Measurements from ENCODE around the gene PCSK9.

PCSK9 gene

DNA sequence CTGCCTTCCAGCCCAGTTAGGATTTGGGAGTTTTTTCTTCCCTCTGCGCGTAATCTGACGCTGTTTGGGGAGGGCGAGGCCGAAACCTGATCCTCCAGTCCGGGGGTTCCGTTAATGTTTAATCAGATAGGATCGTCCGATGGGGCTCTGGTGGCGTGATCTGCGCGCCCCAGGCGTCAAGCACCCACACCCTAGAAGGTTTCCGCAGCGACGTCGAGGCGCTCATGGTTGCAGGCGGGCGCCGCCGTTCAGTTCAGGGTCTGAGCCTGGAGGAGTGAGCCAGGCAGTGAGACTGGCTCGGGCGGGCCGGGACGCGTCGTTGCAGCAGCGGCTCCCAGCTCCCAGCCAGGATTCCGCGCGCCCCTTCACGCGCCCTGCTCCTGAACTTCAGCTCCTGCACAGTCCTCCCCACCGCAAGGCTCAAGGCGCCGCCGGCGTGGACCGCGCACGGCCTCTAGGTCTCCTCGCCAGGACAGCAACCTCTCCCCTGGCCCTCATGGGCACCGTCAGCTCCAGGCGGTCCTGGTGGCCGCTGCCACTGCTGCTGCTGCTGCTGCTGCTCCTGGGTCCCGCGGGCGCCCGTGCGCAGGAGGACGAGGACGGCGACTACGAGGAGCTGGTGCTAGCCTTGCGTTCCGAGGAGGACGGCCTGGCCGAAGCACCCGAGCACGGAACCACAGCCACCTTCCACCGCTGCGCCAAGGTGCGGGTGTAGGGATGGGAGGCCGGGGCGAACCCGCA, at the start of gene PCSK9:
TSS of gene PCSK9 (plus strand) at position 207 of the 741 bp plus-strand sequence. CDS start at position 497, 290 bp downstream.
- DNase-seq (ENCODE audit: low read depth in 2 of 2) = no peak

GRCh38 chr1:54989968-54990810, 49.2 kb upstream of the PCSK9 start:
- no peak for DNase-seq (ENCODE audit: low read depth in 2 of 2)

DNA sequence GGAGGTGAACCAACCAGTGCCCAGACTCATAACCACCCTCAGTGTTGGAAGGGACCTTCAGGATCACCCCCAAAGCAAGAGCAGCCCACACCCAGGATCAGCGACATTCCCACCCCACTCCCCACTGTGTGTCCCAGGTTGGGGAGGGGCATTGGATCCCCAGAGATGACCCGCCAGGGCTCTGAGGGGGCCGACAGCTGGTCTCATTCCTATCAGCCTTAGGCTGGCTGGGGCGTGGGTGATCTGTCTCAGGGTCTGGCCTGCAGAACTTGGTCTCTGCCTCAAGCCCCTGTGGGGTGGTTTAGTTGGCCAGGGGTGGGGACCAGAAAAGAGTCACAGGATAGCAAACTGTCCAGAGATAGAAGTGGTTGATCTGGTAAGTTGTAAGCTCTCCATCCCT, 48.4 kb upstream of the PCSK9 start:
- no peak for DNase-seq (ENCODE audit: low read depth in 2 of 2)

- DNase-seq (ENCODE audit: low read depth in 2 of 2) = no peak
Observed at GRCh38 chr1:54991939-54992338, 47.4 kb upstream of the PCSK9 start.

GRCh38 chr1:54993140-54993539, 46.2 kb upstream of the PCSK9 start:
- no peak for DNase-seq (ENCODE audit: low read depth in 2 of 2)

- no peak for DNase-seq (ENCODE audit: low read depth in 2 of 2)
Observed at GRCh38 chr1:54994355-54994990, 44.9 kb upstream of the PCSK9 start.

DNA sequence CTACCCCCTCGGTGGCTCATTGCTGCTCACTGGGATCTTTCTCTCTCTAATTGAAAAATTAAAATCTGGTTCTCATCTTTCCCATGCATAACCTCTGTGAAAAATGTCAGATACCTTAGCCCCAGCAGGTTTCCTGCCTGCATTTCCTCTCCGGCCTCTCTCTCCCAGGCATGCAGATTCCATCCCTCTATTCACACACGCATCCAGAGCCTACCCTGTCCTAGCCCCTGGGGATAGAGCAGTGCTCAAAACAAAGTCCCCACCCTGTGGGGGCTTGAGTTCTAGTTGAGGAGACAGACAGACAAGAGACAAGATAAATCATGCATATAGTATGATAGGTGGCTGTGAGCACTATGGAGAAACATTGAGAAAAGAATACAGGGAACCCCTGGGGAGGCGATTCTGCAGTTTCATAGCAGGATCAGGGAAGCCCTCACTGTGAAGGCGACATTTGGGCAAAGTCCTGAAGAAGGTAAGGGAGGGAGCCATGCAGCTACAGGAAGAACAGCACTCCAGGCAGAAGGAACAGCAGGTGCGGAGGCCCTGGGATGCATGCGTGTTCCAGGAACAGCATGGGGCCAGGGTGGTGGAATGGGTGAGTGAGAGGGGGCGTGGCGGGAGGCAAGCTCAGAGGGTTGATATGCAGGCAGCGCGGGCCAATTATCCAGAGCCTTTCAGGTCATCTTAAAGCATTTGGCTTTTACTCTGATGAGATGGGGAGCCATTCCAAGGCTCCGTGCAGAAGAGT, 44.2 kb upstream of the PCSK9 start:
- no peak for DNase-seq (ENCODE audit: low read depth in 2 of 2)

GRCh38 chr1:54995835-54996234, 43.5 kb upstream of the PCSK9 start:
- DNase-seq (ENCODE audit: low read depth in 2 of 2) = no peak

GRCh38 chr1:54996359-54996868, 42.9 kb upstream of the PCSK9 start:
- DNase-seq (ENCODE audit: low read depth in 2 of 2) = peak; percentile 79 to 83

- DNase-seq (ENCODE audit: low read depth in 2 of 2) = no peak
Observed at GRCh38 chr1:54996869-54997710, 42.3 kb upstream of the PCSK9 start.

GRCh38 chr1:54997711-54997986, 41.7 kb upstream of the PCSK9 start:
- DNase-seq (ENCODE audit: low read depth in 2 of 2) = no peak

DNA sequence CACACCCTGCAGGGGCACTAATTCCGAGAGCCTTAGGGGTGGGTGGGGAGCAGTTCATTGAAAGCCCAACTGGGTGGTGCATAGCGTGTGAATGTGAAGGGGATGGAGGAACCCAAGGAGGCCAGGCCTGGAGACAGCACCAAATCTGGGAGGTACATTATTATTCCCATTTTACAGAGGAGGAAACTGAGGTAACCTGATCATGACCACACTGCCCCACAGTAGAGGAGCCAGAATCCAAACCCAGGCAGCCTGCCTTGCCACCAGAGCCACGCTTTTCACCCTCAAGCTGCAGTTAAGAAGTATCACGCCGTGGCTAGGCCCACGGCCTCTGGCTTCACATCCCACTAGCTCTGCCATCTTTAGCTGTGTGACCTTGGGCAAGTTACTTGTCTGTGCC, 41.2 kb upstream of the PCSK9 start:
- no peak for DNase-seq (ENCODE audit: low read depth in 2 of 2)

- no peak for DNase-seq (ENCODE audit: low read depth in 2 of 2)
Observed at GRCh38 chr1:54998677-54999076, 40.7 kb upstream of the PCSK9 start, which contains the start of gene BSND. Gene BSND, plus strand, starts transcription at chr1:54998933. Its CDS starts 254 bp downstream, at chr1:54999187.

DNA sequence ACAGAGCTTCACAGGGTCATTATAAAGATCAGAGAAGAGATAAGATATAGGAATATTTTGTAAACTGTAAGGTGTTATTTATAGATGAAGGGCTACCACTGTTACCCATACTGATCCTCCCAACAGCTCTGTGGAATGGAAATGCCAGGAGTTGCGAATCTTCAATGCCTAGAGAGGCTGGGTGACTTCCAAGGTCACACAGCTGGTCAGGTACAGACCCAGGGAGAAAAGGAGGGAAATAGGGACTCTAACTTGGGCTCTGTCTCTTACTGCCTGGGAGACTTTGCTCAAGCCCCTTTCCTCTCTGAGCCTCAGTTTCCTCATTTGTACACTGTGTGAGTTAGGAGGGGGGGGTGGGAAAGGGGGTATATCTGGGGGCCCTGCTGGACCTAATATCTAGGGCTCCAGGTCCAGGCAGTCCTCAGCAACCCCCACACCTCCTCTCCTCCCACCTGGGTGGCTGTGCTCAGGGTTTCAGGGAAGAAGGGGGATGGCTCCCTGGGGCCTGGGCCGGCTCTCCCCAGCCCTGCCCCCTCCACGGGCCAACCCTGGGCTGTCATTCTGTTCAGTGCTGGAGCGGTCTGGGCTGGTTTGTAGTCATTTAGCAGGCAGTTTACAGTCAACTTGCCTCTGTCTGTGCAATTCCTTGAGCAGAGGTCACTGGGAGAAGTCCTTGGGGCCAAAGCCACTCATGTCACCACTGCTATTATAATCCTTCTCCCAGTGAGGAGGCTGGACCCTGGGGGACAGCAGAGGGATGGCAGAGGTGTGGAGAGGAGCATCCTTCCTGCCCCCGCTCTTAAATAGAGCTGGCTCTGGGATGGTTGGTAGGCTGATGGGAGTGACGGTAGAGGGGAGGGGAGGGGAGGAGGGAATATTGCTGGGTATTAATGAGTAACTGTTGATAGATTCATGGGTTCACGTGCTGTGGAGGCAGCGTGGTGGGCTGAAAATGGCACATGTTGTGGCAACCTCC, 39.0 kb upstream of the PCSK9 start:
- DNase-seq (ENCODE audit: low read depth in 2 of 2) = no peak

DNA sequence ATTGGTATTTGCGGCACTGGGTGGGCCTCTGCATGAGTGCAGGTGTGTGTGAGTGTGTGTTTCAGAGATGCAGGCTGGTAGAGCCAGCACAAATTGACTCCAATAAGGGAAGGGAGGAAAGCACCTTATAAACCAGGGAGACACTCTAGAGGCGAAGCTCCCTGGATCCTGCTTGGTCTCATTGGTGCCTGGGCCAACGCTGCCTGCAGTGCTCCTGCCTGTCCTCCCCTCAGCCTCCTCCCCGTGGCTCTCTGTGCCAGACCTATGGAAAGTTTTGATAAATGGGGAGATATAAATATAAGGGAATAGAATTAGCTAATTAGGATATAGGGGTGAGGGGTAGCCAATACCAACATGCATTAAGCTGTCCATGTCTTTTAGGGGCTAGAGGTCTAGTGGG, 38.0 kb upstream of the PCSK9 start:
- no peak for DNase-seq (ENCODE audit: low read depth in 2 of 2)

GRCh38 chr1:55002686-55003085, 36.7 kb upstream of the PCSK9 start:
- DNase-seq (ENCODE audit: low read depth in 2 of 2) = no peak

GRCh38 chr1:55005351-55006140, 33.8 kb upstream of the PCSK9 start:
- no peak for DNase-seq (ENCODE audit: low read depth in 2 of 2)

- no peak for DNase-seq (ENCODE audit: low read depth in 2 of 2)
Observed at GRCh38 chr1:55006931-55007330, 32.4 kb upstream of the PCSK9 start.

GRCh38 chr1:55007625-55008024, 31.7 kb upstream of the PCSK9 start:
- no peak for DNase-seq (ENCODE audit: low read depth in 2 of 2)

Measured in stimulated activated CD4-positive, alpha-beta T cell treated with anti-CD3 and anti-CD28 coated beads, Interleukin-4, amount 100 ng/mL, for 48 hours (primary cell).